GM18868 (cell line): Measurements from ENCODE around the gene EFCAB12.
"Not testable (repeated sequence)": the region's sequence is repeated elsewhere in the genome, so short reads cannot be mapped to it uniquely, and the experiment has no call there.

Experiments
- ATAC-seq: cut with Tn5 transposase; IDR thresholded peaks from one replicate; pipeline ENCODE4 v1.9.1; 2021; ENCODE audit warnings: mild to moderate bottlenecking, moderate library complexity; ENCODE audit not compliant: unreplicated experiment

Gene EFCAB12

DNA sequence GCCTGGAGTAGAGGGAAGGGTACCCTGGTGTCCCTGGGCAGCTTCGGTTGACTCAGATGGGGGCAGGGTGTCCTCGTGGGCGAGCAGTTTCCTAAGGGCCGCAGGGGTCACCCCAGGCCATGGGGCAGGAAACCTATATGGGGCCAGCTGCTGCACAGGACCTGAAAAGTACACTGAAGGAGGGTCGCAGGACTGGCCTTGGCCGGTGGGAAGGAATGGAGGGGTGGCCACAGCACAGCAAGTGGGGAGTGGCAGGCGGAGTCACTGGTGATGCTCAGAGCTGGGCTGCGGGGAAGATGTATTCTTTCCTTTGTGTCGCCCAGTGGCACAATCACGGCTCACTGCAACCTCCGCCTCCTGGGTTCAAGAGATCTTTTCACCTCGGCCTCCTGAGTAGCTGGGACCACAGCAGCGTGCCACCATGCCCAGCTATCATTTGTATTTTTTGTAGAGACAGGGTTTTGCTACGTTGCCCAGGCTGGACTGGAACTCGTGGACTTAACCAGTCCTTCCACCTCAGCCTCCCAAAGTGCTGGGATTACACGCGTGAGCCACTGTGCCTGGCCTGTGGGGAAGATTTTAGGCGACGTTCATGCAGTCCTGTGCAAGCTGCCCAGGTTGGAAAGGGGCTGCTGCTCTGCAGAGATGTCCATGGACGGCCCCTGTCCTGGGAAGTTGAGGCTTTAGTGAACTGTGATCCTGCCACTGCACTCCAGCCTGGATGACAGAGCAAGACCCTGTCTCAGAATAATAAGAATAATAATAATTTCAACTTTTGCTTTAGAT is 57.2 kb downstream of the EFCAB12 start:
- ATAC-seq = no peak

DNA sequence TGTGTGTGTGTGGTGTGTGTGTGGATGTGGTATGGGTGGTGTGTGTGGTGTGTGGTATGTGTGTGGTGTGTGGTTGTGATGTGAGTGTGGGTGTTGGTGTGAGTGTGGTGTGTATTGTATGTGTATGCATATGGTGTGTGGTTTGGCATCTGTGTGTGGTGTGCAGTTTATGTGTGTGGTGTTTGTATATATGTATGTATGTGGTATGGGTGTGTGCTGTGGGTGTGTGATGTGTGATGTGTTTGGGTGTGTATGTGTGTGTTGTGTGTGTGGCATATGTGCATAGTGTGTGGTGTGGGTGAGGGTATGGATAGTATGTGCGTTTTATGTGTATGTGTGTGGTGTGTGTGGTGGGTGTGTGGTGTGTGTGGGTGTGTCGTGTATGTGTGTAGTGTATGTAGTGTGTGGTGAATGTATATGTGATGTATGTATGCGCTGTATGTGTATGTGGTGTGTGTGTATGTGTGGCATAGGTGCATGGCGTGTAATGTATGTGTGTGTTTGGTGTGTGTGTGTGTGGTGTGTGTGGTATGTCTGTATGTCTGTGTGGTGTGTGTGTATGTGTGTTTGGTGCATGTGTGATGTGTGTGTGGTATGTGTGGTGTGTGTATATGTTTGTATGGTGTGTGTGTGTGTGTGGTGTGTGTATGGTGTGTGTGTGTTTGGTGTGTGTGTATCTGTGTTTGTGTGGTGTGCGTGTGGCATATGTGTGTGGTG is 58.0 kb downstream of the EFCAB12 start:
- ATAC-seq = no peak

DNA sequence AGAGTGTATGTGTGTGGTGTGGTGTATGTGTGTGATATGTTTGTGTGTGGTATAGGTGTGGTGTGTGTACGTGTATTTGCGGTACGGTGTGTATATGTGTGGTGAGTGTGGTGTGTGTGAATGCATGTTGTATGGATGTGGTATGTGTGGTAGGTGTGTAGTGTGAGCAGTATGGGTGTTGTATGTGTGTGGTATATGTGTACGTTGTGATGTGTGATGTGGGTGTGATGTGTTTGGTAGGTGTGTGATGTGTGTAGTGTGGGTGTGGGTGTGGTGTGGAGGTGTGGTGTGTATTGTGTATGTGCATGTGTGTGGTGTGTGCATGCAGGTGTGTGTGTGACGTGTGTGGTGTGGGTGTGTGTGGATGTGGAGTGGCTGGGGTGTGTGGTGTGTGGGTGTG is 58.7 kb downstream of the EFCAB12 start:
- no peak for ATAC-seq

- no peak for ATAC-seq
Measured at GRCh38 chr3:129367821-129368220, 60.6 kb downstream of the EFCAB12 start.

DNA sequence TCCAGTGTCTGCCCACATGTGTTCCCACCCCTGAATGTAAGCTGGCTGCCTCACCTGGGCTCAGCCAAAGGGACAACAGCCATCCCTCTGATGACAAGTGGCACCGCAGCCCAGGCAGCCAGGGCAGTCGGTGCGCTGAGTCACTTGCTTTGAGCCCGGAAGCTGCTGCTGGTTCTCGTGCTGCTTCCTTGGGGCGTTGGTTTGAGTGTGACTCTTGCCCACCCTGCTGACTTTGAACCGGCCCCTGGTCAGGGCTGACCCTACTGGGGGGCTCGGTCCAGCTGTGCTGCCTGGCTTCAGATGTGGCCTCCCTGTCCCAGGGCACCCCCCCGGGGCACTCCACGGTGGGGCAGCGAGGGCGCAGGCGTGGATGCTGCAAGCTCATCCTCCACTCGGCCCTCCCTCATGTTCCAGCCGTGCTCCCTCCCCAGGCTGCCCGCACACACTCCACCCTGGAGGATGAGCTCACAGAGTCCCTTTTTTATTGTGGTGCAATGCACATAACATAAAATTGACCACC is 62.1 kb downstream of the EFCAB12 start:
- ATAC-seq = no peak

- no peak for ATAC-seq
Measured at GRCh38 chr3:129365296-129366136, 62.9 kb downstream of the EFCAB12 start.

DNA sequence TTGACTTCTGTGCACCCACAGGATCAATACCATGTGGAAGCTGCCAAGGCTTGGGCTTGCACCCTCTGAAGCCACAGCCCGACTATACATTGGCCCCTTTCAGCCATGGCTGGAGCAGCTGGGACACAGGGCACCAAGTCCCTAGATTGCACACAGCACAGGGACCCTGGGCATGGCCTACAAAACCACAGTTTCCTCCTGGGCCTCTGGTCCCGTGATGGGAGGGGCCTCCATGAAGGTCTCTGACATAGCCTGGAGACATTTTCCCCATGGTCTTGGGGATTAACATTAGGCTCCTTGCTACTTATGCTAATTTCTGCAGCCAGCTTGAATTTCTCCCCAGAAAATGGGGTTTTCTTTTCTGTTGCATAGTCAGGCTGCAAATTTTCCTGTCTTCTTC is 63.6 kb downstream of the EFCAB12 start:
- not testable (repeated sequence) for ATAC-seq

DNA sequence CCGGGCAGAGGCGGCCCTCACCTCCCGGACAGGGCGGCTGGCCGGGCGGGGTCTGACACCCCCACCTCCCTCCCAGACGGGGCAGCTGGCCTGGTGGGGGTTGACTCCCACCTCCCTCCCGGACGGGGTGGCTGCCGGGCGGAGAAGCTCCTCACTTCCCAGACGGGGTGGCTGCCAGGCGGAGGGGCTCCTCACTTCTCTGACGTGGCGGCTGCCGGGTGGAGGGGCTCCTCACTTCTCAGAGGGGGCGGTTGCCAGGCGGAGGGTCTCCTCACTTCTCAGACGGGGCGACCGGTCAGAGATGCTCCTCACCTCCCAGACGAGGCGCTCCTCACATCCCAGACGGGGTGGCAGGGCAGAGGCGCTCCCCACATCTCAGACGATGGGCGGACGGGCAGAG is 65.1 kb downstream of the EFCAB12 start:
- ATAC-seq = not testable (repeated sequence)

DNA sequence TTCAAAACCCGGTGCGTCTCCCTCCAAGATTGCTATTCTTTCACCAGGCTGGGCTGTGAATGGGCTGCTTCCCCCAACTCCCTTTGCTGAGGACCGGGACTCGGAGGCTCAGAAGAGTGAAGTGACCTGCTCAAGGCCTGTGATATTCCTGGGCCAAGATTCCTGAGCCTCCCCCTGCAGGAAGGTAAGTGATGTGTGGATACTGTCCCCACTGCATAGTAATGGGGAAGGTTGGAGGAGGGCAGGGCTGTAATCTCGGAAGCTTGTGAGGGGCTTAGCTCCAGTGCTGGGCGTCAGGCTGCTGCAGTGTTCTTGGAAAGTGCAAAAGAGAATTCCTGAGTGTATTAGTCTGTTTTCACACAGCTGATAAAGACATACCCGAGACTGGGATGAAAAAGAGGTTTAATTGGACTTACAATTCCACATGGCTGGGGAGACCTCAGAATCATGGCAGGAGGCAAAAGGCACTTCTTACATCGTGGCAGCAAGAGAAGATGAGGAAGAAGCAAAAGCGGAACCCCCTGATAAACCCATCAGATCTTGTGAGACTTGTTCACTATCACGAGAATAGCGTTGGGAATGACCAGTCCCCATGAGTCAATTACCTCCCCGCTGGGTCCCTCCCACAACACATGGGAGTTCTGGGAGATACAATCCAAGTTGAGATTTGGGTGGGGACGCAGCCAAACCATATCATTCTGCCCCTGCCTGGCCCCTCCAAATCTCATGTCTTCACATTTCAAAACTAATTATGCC is 67.6 kb downstream of the EFCAB12 start:
- ATAC-seq = no peak

GRCh38 chr3:129360171-129360611 is 68.2 kb downstream of the EFCAB12 start:
- ATAC-seq = no peak

GRCh38 chr3:129358772-129359371 is 69.6 kb downstream of the EFCAB12 start:
- ATAC-seq = no peak

GRCh38 chr3:129358177-129358771 is 70.2 kb downstream of the EFCAB12 start:
- no peak for ATAC-seq

DNA sequence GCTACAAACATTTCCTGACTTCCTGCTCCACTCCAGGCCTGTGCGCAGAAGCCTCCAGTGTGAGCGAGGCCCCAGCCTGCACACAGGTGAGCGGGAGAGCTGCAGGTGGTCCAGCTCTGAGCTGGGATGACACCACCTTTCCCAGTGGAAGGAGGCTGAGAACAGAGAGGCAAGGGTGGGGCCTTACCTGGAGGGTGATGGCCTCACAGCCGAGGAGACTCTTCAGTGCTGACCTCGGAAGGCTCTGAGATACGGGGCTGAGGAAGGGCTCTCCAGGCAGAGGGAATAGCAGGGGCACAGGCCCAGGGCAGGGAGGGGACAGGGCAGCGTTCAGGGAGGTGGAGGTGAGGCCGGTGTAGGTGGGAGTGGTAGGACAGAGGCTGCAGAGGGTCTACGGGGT is 70.8 kb downstream of the EFCAB12 start:
- ATAC-seq = no peak

- no peak for ATAC-seq
Measured at GRCh38 chr3:129356756-129357425, 71.5 kb downstream of the EFCAB12 start.

DNA sequence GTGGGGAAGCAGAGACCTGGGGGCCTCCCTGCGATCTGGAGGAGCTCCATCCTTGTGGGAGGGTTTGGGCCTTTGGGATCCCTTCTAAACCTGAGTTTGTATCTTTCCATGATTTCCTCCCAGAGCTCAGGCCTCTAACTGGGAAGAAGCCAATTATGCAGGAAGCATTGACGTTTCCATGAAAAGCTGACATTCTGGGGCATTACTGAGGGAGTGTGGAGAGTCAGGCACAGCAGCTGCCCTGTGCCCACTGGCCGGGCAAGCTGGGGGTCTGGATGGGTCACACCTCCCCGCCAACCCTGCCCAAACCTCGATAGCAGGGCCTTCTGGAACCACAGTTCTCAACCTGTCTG is 74.9 kb downstream of the EFCAB12 start:
- ATAC-seq = no peak

DNA sequence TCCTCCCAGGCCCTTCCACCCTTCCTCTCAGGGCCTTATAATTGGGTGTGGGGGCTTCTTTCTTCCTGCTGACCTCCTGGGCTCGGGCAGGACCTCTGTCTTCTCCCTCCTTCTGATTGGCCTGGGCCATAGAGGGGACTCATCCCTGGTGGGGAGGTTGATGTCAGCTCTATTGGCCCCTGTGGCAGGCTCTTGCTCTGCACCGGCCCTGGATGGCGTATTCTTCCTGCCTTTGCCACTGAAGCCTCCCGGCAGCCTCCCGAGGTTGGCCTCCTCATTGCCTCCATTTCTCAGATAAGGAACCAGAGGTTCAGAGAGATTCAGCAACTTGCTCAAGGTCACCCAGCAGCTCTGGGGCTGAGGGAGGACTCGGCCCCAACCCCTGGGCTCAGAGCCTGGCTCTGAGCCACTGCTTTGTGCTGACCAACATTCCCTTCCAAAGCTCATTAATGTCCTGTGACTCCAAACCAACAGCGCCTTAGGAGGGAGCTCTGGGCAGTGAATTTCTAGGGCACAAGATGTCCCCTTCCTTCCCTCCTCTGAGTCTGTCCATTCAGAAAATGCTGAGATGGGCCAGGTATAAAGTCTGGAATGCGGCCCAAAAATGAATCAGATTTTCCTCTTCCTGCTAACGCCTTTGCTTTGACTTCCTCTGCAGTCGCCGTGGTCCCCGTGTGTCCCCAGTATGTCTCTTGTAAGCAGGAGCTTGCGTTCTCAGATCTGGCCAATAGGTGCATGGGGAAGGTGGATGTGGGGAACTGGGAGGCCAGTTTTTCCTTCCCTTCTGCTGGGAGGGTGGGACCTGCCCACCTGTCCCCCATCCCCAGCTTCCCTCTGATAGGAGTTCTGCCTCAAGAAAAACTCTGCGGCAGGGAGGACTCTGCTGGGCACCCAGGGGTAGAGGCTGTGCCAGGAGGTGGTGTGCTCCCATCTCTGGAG is 75.5 kb downstream of the EFCAB12 start:
- ATAC-seq = no peak

DNA sequence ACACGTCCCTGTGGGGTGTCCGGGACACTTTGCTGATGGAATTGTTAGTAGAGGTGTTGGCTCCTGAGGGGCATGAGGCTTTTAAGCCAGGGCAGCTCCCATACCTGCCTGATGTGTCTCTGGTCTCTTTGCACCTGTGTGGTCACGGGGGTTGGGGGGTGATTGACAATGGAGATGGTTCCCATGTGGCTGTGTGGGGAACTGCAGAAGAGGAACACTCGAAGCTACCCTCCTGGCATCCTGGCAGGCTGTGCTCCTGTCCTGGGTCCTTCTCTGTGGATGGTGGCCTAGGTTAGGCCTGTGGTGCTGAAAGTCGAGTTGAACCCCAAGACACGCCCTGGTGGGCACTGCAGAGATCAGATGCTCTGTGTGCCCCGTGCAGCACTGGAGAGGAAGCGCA is 76.4 kb downstream of the EFCAB12 start:
- ATAC-seq = no peak
